Panc1 (cell line): Measurements from ENCODE around the gene NFKB1.

Experiments used
- CTCF ChIP-seq: fragments of 450-650 bp; IDR thresholded peaks from 2 replicates; pipeline ENCODE4 v1.5.1; 2017; ENCODE audit warnings: mild to moderate bottlenecking
- POLR2AphosphoS5 ChIP-seq: IDR thresholded peaks from 2 replicates; pipeline ENCODE4 v1.6.1; 2012; ENCODE audit warnings: mild to moderate bottlenecking, low read depth, low read length, moderate library complexity
- REST ChIP-seq, 2 experiments: IDR thresholded peaks; 2 replicates each; pipeline ENCODE4 v1.6.1; 2011 to 2012; ENCODE audit warnings: low read depth in 2 of 2, control low read depth in 1 of 2, low read length in 1 of 2, mild to moderate bottlenecking in 1 of 2, moderate library complexity in 1 of 2; ENCODE audit not compliant: insufficient read depth in 1 of 2
- SIN3A ChIP-seq: IDR thresholded peaks from 2 replicates; pipeline ENCODE4 v1.6.1; 2012; ENCODE audit warnings: low read depth, mild to moderate bottlenecking, low read length, moderate library complexity, borderline replicate concordance; ENCODE audit not compliant: insufficient read depth
- TCF7L2 ChIP-seq: IDR thresholded peaks from 2 replicates; pipeline ENCODE4 v1.6.1; 2011; ENCODE audit warnings: mild to moderate bottlenecking, low read depth, low read length, inconsistent platforms

- TF ChIP-seq POLR2AphosphoS5 (no peak), CTCF (no peak), REST (IDR thresholded peaks at IDR 0.05; ENCODE audit: insufficient read depth in 1 of 2, low read depth in 2 of 2, low read length in 1 of 2) (no peak), SIN3A (no peak), TCF7L2 (no peak)
These were observed 138.4 kb downstream of the NFKB1 start for GRCh38 chr4:102639598-102639997.
